SKM-1 (cell line): ENCODE data around the gene SUSD4.
"Not testable (repeated sequence)": the region's sequence is repeated elsewhere in the genome, so short reads cannot be mapped to it uniquely, and the experiment has no call there.

Experiments used
- DNase-seq: peaks from one replicate; lab custom pipeline; 2025; ENCODE audit not compliant: unreplicated experiment; lab: John Stamatoyannopoulos, UW

SUSD4 gene

GRCh38 chr1:223299553-223299952 lies 64.4 kb downstream of the SUSD4 start:
- DNase-seq = no peak

DNA sequence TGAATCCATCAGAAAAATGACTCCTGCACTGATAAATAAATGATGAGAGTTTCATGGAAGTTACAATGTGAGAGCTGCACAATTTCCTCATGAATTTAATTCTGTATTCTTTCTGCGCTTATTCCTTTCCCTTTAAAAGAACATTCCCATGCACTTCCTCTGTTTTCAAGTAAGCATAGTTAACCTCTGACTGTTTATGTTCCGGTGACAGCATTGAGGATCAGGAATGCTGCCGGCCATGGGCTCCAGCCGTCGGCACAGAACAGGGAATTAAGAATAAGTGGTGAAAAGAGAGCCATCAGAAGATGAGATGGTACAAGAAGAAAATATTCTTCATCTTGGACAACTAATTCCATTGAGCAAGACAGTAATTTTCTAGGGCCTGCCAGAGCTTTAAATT lies 65.3 kb downstream of the SUSD4 start:
- DNase-seq = no peak

DNA sequence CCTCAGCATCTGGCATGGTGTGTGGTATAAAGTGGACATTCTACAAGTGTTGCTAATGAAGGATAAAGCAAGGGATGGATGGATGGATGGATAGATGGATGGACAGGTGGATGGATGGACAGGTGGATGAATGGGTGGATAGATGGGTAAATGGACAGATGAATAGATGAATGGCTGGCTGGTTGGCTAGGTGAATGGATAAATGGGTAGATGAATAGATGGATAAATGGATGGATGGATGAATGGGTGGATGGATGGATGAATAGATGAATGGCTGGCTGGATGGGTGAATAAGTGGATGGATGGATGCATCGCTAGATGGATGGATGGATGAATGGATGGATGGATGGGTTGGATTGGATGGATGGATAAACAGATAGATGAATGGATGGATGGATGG lies 66.2 kb downstream of the SUSD4 start:
- no peak for DNase-seq

- DNase-seq = no peak
Observed at GRCh38 chr1:223291796-223292195, 72.2 kb downstream of the SUSD4 start.

- DNase-seq = no peak
Observed at GRCh38 chr1:223290397-223290796, 73.6 kb downstream of the SUSD4 start.

GRCh38 chr1:223289621-223290020 lies 74.4 kb downstream of the SUSD4 start:
- DNase-seq = no peak

DNA sequence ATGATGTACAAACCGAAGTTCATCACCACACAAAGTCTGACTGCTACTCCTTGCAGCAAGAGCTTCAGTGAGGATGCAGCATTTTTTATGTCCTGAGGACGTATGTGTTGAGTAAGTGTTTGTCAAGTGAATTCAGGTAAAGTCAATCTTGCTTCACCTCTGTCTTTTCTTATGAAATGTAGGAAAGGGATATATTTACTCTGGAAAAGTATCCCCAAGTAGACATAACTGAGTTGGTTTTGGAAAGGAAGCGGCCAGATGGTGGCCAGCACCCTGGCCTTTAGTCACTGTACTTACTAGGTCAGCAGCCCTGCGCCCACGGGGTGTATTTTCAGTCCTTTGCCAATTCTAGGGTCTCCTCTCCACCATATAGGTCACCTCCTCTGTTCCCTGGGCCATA lies 75.2 kb downstream of the SUSD4 start:
- no peak for DNase-seq

DNA sequence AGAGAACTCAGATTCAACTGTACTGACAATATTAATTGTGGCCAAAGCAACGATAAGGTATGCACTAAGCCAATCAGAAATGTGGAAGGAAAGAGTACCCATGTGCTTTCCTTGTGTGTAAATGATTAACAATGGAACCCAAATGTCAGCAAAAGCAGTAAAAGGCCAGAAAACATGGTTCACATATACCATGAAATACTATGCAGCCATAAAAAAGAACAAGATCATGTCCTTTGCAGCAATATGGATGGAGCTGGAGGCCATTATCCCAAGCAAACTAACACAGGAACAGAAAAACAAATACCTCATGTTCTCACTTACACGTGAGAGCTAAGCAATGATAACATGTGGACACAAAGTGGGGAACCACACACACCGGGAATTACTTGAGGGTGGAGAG lies 78.5 kb downstream of the SUSD4 start:
- no peak for DNase-seq

DNA sequence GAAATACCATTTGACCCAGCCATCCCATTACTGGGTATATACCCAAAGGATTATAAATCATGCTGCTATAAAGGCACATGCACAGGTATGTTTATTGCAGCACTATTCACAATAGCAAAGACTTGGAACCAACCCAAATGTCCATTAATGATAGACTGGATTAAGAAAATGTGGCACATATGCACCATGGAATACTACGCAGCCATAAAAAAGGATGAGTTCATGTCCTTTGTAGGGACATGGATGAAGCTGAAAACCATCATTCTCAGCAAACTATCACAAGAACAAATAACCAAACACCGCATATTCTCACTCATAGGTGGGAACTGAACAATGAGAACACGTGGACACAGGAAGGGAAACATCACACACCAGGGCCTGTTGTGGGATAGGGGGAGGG lies 80.3 kb downstream of the SUSD4 start:
- DNase-seq = not testable (repeated sequence)

DNA sequence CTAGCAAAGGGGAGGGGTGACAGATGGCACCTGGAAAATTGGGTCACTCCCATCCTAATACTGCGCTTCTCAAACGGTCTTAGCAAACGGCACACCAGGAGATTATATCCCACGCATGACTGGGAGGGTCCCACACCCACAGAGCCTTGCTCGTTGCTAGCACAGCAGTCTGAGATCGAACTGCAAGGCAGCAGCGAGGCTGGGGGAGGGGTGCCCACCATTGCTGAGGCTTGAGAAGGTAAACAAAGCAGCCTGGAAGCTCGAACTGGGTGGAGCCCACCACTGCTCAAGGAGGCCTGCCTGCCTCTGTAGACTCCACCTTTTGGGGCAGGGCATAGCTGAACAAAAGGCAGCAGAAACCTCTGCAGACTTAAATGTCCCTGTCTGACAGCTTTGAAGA lies 85.7 kb downstream of the SUSD4 start:
- DNase-seq = not testable (repeated sequence)

DNA sequence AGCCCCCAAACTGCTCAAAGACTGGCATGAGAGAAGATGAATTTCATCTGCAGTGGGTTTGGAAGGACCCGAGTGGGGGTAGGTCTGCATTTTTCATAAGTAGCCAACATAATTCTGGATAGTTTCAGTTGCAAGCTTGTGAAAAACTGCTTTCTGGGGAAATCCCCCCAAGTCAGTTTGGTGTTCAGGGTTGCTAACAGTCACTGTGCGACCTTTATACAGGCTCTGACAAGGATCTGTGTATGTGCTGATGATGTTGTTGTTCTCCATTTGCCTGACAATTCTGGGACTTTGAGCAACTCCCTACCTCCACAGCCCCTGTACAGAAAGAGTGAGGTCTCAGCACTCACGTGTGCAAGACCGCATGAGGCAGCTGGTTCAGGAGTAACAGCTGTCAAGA lies 87.9 kb downstream of the SUSD4 start:
- DNase-seq = no peak

DNA sequence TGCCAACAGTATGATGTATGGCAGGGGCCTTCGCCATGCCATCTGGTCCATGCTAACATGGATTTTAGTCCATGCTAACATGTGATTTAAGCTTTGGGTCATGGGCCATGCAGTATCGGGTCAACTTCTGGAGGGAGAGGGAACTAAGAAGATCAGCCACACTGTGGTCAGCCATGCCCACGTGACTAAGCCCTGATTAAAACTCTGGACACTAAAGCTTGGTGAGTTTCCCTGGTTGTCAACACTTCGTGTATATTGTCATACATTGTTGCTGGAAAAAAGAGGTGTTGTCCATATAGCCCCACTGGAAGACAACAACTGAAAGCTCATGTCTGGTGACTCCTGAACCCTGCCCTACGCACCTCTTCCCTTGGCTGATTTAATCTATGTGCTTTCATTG lies 90.5 kb downstream of the SUSD4 start:
- DNase-seq = no peak

GRCh38 chr1:223271085-223271781 lies 92.7 kb downstream of the SUSD4 start:
- no peak for DNase-seq

DNA sequence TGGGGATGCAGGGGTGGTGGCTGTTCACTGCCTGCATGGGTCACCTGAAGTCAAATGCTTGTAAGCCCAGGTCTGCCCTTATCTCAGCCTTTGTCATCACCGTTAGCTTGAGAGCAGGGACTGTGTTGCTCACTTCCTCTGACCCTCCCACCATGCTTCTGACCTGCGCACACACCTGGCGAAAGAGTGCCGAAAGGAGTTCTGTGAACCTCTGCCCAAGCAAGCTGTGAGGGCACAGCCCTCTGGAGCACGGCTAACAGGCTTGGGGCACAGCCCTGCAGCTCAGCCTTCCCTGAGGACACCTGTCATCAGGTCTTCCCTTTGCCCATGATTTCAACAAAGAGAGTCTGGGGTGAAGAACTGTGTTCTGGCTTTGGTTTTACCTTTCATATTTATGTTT lies 93.8 kb downstream of the SUSD4 start:
- no peak for DNase-seq

GRCh38 chr1:223269006-223269405 lies 95.0 kb downstream of the SUSD4 start:
- DNase-seq = no peak

DNA sequence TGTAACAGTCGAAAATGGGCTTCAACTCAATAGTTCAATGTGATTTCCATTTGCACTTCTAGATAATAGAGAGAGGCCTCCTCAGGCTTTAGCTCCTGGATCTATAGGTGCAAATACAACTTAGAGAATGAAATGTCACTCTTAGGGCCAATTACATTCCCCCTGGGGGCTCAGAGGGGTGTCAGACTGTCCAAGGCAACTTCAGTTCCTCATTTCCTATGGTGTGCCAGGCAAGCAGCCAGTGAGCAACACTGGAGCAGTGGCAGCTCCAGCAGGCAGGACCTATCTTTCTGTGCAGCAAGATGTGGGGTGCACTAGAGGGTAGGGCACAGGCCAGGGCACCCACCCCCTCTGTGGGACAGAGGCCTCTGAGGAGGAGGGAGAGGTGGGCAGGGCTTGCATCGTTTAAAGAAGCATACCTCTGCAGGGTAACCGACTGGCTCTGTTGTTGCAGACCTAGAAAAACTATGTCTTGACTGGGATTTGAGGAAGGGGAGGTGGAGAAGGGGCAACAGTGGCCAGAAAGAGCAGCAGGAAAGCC lies 97.3 kb downstream of the SUSD4 start:
- DNase-seq = no peak

GRCh38 chr1:223264983-223265908 lies 98.7 kb downstream of the SUSD4 start:
- no peak for DNase-seq

GRCh38 chr1:223264529-223264928 lies 99.4 kb downstream of the SUSD4 start:
- no peak for DNase-seq

DNA sequence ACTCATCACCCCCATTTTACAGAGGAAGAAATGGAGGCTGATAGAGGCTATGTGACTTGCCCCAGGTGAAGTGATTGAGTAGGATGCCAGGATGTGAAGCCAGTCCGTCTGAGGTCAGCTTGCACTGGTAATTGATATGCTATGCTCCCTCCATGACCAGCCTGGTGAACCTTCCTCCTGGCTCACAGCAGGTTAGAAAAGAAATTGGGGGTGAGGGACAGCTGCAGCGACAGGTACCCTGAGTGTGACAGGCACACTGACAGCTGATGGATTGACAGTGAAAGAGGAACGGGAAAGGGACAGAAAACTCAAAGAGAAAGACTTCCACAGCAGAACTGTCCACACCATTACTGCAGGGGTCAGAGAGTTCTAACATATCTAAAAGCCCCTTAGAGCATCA lies 102.1 kb downstream of the SUSD4 start:
- no peak for DNase-seq

GRCh38 chr1:223260712-223261111 lies 103.3 kb downstream of the SUSD4 start:
- no peak for DNase-seq

DNA sequence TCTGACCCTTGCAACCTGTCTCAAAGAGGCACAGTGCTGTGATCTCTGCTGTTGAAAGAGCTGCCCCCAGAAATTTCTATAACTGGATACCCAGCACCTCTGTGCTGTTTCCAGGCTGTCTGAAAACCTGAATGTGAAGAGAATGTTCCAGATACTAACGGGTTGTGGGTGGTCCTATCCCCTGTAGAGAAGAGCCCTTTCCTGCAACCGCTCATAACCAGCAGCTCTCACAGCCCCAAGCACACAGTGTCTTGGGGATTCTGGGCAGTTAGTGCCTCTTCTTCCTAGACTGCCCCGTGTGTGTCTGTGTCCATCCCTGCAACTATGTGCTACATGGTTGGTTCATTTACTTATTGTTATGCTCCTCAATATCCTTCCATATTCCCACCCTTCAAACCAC lies 104.5 kb downstream of the SUSD4 start:
- no peak for DNase-seq

GRCh38 chr1:223258751-223259198 lies 105.2 kb downstream of the SUSD4 start:
- no peak for DNase-seq
